GM18505 (cell line): ENCODE results near the gene PARP11.

ENCODE experiments used
- ATAC-seq: cut with Tn5 transposase; IDR thresholded peaks from one replicate; pipeline ENCODE4 v1.9.1; 2021; ENCODE audit not compliant: unreplicated experiment
- POLR2A ChIP-seq: IDR thresholded peaks from 4 replicates; pipeline ENCODE4 v1.6.1; 2011; ENCODE audit warnings: borderline replicate concordance; ENCODE audit not compliant: insufficient read depth, insufficient read length; ENCODE audit errors: extremely low read depth

Gene PARP11

DNA sequence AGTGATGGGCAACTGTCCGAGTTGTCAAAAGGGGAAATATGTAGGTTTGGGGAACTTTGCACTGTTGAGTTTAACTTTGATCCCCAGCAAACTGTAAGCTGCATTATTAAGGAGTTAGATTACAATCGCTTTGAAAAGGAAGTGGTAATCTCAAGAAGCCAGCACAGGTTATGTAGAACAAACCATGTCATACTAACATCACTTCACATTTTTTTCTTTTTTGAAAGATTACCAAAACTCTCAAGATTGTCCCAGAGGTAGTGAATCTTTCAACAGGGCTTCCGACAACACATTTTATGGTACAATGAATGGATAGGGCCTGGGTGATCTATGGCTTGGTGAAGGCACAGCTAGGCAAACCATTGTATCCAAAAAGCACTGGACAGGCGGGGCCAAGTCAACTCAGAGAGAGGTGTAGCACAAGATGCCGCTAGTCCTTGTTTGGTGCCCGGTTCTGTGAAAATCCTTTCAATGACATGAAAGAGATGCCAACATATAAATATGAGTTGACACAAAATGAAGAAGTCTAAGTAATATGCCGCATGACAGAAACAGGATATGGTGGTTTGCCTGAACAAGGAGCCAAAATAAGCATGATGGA lies 24.3 kb upstream of the PARP11 start:
- no peak for ATAC-seq
- no peak for TF ChIP-seq POLR2A

DNA sequence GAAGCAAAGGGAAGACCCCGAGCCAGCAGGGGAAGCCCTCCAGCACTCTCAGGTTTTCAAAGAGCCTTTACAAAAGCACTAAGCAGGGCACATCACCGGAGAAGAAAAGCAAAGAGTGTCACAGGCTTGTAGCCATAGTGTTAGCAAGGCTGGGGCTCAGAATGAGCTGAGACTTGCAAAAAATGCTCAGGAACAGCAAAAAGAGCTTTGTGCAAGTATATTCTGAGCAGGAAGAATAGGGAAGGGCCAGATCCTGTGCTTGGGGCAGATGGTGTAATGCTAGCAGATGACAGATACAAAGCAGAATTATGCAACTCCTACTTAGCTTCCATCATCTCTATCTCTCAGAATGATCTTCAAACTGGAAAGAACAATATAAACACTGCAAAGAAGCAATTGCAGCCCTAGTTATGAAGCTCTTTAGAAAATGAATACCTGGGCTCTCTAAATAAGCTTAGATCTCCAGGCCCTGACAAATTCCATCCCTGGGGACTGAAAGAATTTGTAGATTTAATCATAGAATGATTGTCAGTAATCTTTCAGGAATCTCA lies 23.7 kb upstream of the PARP11 start:
- TF ChIP-seq POLR2A = no peak
- no peak for ATAC-seq

DNA sequence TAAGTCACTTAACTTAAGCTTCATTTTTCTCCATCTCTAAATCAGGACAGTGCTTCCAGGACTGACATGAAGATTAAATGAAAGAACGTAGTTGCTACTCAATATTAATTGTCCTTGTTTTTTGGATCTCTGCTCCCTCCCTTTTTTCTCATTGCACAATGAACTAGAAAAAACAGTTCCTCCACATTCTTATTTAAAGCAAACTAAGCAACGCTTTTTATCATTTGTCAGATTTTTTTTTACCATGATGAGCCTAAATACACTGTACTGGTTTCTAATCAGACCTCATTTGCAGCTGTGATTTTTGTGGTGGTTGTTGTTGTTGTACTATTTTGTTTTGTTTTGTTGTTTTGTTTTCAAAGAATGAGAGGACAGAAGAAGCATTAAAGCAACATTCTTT lies 23.2 kb upstream of the PARP11 start:
- ATAC-seq = no peak
- TF ChIP-seq POLR2A = no peak

DNA sequence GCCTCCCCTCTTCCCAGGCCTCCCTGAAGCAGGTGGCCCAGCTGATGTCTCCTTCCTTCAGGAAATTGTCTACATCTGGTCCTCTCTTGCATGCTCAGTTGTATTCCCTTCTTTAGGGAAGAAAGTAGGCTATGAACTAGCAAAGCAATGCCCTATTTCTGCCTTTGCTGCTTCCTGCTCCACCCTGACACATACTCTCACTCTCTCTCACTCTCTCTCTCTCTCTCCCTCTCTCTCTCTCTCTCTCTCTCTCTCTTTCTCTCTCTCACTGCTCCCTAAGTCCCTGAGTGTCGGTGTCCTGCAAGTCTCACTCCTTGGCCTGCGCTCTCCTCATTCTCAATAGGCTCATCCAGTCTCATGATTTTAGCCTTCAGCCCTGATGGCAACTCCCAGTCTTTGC lies 19.4 kb upstream of the PARP11 start:
- TF ChIP-seq POLR2A = no peak
- no peak for ATAC-seq

DNA sequence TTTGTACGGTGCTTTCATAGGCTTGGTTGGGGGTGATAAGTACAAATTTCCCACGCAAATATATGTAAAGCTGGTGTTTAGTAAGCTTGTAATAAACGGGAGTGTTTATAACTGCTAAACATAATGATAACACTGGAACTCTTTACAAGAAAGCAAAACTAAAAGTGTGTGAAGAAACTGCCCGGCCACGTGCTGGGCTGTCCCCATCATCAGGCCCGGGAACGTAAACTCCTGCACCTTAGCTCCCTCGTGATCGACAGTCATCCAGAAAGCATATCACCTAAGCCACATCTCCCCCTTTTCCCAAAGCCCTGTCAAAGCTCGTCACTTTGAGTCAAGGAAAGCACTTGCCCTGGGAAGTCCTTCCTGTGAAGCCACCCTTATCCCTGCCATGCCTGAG lies 18.0 kb upstream of the PARP11 start:
- no peak for TF ChIP-seq POLR2A
- ATAC-seq = no peak

DNA sequence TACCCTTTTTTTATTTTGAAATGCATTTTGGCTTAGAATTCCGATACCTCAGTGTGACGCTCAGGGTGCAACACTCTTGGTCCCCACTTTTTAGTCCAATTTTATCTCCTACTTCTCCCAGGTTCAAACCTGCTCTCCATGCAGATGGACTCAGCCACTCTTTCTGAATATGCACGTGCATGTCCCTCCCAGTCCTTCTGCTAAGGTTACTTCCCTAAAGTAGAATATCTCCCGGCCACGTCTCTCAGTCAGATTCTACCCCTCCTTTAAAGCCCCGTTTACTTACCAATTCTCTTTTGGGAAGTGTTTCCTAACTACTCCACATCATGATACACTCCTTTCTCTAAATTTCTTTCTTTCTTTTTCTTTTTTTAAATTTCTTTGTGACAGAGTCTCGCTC lies 15.5 kb upstream of the PARP11 start:
- TF ChIP-seq POLR2A = no peak

DNA sequence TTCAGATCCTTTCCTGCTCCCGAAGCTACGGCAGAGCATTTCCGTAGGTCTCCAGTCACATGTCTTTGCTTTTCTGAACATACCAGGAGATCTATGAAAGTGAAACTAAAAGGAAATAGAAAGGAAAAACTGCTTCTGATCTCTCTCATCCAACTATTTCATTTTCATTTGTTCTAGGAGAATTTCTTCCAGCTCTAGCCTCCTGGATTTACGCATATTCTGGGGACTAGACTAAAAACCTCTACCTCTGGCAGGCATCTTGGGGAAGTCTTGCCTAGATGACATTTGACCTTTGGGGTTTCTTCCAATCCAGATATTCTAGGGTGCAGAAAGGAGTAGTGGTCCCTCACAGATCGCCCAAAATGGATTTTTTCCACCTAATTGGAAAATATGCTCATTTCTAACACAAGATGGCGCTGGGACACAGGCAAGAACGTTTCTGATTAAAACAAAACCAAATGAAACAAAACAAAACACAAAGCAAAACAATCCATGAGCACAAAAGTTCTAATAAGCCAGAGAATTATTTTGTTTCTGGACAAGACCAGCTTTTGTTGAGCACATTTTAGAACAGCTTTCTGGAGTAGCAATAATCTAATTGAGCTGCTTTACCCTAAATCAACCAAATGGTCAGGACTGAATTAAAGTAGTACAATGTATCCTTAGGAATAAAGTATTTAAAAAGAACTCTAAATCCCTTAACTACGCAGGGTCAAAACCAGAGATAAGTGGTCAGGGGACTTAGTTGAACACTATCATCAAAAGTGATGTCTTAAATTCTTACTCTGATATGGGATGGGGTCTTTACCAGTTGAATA lies 12.3 kb upstream of the PARP11 start:
- TF ChIP-seq POLR2A = no peak
- no peak for ATAC-seq

More for the DNA sequence above, 15.5 kb upstream of the PARP11 start:
- ATAC-seq = no peak

DNA sequence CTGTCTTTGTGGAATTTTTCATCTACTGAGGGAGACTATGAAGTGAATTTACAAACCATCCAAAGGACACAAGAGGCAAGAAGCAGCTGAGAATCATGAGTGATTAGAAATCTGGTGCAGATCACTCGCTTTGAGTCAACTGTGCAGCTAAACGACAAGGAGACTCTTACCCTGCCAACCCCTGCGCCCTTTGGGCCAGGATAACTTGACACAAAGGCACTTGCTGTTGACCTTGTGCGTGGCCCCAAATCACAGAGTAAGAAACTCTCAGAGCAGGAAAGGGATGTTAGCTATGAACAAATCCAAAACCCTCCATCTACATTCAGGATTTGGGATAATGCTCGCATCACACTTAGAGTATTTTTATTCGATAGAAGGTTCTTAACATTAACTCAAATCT lies 11.5 kb upstream of the PARP11 start:
- ATAC-seq = no peak
- no peak for TF ChIP-seq POLR2A

DNA sequence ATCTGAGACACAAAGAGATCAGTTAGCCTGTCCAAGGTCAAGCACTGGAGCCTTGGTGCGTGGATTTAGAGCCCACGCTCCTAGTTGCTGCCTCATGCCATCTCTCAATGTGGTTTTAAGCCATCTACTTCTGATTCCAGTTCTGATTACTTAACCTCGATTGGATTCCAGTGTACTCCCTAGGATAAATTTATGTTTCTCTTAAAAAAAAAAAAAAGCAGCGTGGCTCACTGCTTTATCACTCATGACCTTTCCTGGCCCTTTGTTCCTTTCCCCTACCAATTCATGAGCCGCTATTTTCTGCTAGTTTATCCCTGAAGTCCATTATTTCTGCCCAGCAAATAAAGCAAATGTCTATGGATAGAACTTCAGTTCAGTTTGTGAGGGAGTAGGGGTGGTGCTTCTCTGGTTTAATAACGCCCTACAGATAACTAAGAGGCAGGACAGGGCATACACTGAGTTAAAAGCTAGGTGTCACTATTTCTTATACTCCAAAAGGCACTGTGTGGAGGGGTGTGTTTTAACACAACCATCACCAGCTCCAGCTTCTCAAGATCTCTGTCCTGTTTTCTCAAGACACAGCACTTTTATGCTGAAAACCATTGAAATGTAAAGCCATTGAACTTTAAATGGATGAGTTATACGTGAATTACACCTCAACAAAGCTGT lies 9.8 kb upstream of the PARP11 start:
- TF ChIP-seq POLR2A = no peak
- ATAC-seq = no peak

DNA sequence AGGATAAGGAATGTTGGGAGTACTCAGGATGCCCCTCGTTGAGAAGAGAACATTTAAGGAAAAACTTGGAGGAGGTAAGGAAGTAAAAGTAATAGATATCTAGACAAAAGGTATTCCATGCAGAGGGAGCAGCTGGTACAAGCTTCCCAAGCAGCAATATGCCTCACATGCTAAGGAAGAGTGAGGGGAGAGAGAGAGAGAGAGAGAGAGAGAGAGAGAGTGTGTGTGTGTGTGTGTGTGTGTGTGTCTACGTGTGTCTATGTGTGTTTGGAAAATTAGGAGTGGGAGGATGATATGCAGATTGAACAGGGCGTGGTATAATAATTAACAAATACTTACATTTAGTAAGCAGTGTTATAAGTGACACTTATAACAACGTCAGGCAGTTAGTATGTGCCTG lies 9.2 kb upstream of the PARP11 start:
- no peak for ATAC-seq
- no peak for TF ChIP-seq POLR2A

DNA sequence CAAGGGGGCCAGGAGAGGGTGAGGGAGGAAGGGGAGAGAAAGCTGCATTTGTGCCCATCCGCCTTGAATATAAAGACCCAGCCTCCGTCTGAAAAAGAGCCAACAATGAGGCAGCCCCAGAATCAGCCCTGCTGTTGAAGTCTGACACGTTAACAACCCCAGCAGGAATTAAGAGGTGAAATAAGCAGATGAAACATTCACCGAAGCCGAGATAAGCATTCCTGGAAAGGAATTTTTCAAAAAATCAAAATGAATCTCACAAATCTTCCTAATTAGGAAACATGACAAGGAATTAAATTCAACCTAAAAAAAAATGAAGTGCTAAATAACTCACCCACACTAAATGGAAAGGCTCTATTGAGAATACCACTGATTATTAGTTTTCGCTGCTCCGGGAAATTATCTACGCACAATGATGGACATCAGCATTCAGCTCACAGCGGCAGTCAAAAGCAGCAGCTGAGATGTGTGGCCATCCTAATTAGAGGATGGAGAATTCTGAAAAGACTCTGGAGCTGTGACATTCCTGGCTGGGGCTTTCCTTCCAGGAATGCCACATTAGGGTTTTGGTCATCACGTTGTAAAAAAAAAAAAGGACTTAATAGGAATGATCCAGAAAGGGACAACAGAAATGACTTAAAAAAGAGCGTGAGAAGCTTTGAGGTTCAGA lies 8.2 kb upstream of the PARP11 start:
- no peak for ATAC-seq
- TF ChIP-seq POLR2A = no peak

DNA sequence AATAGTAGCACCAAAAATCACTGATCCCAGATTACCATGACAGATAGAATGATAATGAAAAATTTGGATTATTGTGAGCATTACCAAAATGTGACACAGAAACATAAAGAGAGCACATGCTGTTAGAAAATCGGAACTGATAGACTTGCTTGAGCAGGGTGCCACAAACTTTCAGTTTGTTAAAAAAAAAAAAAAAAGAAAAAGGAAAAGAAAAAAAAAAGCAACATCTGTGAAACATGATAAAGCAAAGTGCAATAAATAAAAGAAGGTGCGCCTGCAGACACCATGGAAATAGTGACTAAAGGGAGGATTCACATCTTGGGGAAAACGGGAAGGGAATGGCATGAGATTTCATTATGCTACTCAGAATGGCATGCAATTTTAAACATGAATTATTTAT lies 6.6 kb upstream of the PARP11 start:
- no peak for ATAC-seq
- no peak for TF ChIP-seq POLR2A

DNA sequence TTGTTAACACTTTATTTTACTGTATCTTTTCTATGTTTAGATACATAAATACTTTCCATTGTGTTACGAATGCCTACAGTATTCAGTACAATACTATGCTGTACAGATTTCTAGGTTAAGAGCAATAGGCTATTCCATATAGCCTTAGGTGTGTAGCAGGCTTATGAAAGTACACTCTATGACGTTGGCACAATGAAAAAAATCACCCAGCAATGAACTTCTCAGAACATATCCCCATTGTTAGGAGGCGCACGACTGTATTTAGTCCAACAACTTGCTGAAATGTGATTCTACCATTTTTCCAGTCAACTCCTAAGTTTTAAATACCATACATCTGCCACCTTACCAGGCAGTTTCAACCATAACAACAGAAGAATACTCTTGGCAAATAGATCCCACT lies 1.8 kb downstream of the PARP11 start:
- no peak for TF ChIP-seq POLR2A
- no peak for ATAC-seq
